ENCODE measurements around the gene NMNAT2.

NMNAT2 gene

GRCh38 chr1:183443466-183443865 is 25.3 kb upstream of the NMNAT2 start:
- H3K4me3 ChIP-seq (ENCODE audit: low read length in 2 of 2): no peak overlapping the region
- DNase-seq (ENCODE audit: low spot score): no peak
- H3K14ac ChIP-seq (ENCODE audit: low read length): no peak overlapping the region
- no peak overlapping the region for H3K4me2 ChIP-seq (ENCODE audit: insufficient read depth, low read length, poor library complexity, severe bottlenecking)
- H2BK15ac ChIP-seq (ENCODE audit: low read length): no peak overlapping the region
- no peak overlapping the region for H2AK5ac ChIP-seq (ENCODE audit: low read depth, low read length)
- WGBS, 2 donors (ENCODE audit: extremely low coverage in 2 of 2, insufficient read length in 2 of 2, insufficient replicate concordance in 1 of 2): no CpG with 5 or more reads among the region's 1 CpG
- no peak overlapping the region for H4K8ac ChIP-seq (ENCODE audit: low read depth, low read length)
- no peak overlapping the region for H2BK5ac ChIP-seq (ENCODE audit: low read length)
- H4K91ac ChIP-seq (ENCODE audit: low read depth, low read length, poor library complexity): no peak overlapping the region
- no peak overlapping the region for H3K23ac ChIP-seq (ENCODE audit: low read depth, low read length, poor library complexity)
- H2BK12ac ChIP-seq (ENCODE audit: low read length): no peak overlapping the region
- H3K79me1 ChIP-seq (ENCODE audit: low read depth, low read length): peaks cover 2% of the 10 kb centered on the region
- no peaks in the 10 kb centered on the region for H3K9me3 ChIP-seq (replicated peaks in 1 of 2; ENCODE audit: control insufficient read depth in 2 of 2, insufficient read depth in 1 of 2, low read depth in 1 of 2, low read length in 2 of 2)
- H3K27me3 ChIP-seq (ENCODE audit: control insufficient read depth in 3 of 3, insufficient read depth in 3 of 3, low read depth in 1 of 3, low read length in 3 of 3): no peaks in the 10 kb centered on the region
- peaks cover 0 to 9% of the 10 kb centered on the region in 2 donors for H3K4me1 ChIP-seq (ENCODE audit: control insufficient read depth in 2 of 2, insufficient read depth in 1 of 2, low read depth in 1 of 2, low read length in 2 of 2)
- H3K4ac ChIP-seq (ENCODE audit: low read length): no peak overlapping the region
- H3K36me3 ChIP-seq (replicated peaks in 1 of 2; ENCODE audit: control insufficient read depth in 2 of 2, insufficient read depth in 2 of 2, low read length in 2 of 2): no peaks in the 10 kb centered on the region
- no peak overlapping the region for H3K9ac ChIP-seq (ENCODE audit: low read depth, low read length, poor library complexity)
- H3K27ac ChIP-seq (replicated peaks; ENCODE audit: low read length): no peak overlapping the region
- H2BK120ac ChIP-seq (ENCODE audit: low read depth, low read length): no peak overlapping the region
- no peak overlapping the region for H3K18ac ChIP-seq (ENCODE audit: low read length)
- no peak overlapping the region for H2AFZ ChIP-seq (ENCODE audit: low read length)

- no CpG with 5 or more reads among the region's 2 CpGs for WGBS, 2 donors (ENCODE audit: extremely low coverage in 2 of 2, insufficient read length in 2 of 2, insufficient replicate concordance in 1 of 2)
- no peak overlapping the region for H3K27ac ChIP-seq (replicated peaks; ENCODE audit: low read length)
- no peak overlapping the region for H3K23ac ChIP-seq (ENCODE audit: low read depth, low read length, poor library complexity)
Observed at GRCh38 chr1:183443011-183443410, 24.8 kb upstream of the NMNAT2 start.

GRCh38 chr1:183438060-183438459 is 19.9 kb upstream of the NMNAT2 start:
- WGBS, 2 donors (ENCODE audit: extremely low coverage in 2 of 2, insufficient read length in 2 of 2, insufficient replicate concordance in 1 of 2): no CpG with 5 or more reads among the region's 2 CpGs
- H2BK5ac ChIP-seq (ENCODE audit: low read length): no peak overlapping the region
- no peaks in the 10 kb centered on the region for H3K9me3 ChIP-seq (replicated peaks in 1 of 2; ENCODE audit: control insufficient read depth in 2 of 2, insufficient read depth in 1 of 2, low read depth in 1 of 2, low read length in 2 of 2)
- no peak overlapping the region for H2AFZ ChIP-seq (ENCODE audit: low read length)
- H3K27me3 ChIP-seq (ENCODE audit: control insufficient read depth in 3 of 3, insufficient read depth in 3 of 3, low read depth in 1 of 3, low read length in 3 of 3): no peaks in the 10 kb centered on the region
- no peak overlapping the region for H2AK5ac ChIP-seq (ENCODE audit: low read depth, low read length)
- no peak for DNase-seq (ENCODE audit: low spot score)
- peaks cover 2 to 5% of the 10 kb centered on the region in 2 donors for H3K4me1 ChIP-seq (ENCODE audit: control insufficient read depth in 2 of 2, insufficient read depth in 1 of 2, low read depth in 1 of 2, low read length in 2 of 2)
- no peak overlapping the region for H3K27ac ChIP-seq (replicated peaks; ENCODE audit: low read length)
- H3K4ac ChIP-seq (ENCODE audit: low read length): no peak overlapping the region
- no peak overlapping the region for H3K14ac ChIP-seq (ENCODE audit: low read length)
- no peak overlapping the region for H4K8ac ChIP-seq (ENCODE audit: low read depth, low read length)
- H2BK15ac ChIP-seq (ENCODE audit: low read length): no peak overlapping the region
- no peak overlapping the region for H2BK120ac ChIP-seq (ENCODE audit: low read depth, low read length)
- no peak overlapping the region for H4K91ac ChIP-seq (ENCODE audit: low read depth, low read length, poor library complexity)
- H3K79me1 ChIP-seq (ENCODE audit: low read depth, low read length): no peaks in the 10 kb centered on the region
- H3K4me2 ChIP-seq (ENCODE audit: insufficient read depth, low read length, poor library complexity, severe bottlenecking): no peak overlapping the region
- no peaks in the 10 kb centered on the region for H3K36me3 ChIP-seq (replicated peaks in 1 of 2; ENCODE audit: control insufficient read depth in 2 of 2, insufficient read depth in 2 of 2, low read length in 2 of 2)
- H3K23ac ChIP-seq (ENCODE audit: low read depth, low read length, poor library complexity): no peak overlapping the region
- H3K4me3 ChIP-seq (ENCODE audit: low read length in 2 of 2): no peak overlapping the region
- H3K9ac ChIP-seq (ENCODE audit: low read depth, low read length, poor library complexity): no peak overlapping the region
- H2BK12ac ChIP-seq (ENCODE audit: low read length): no peak overlapping the region
- no peak overlapping the region for H3K18ac ChIP-seq (ENCODE audit: low read length)

More at GRCh38 chr1:183443011-183443410, 24.8 kb upstream of the NMNAT2 start:
- Histone ChIP-seq H2BK12ac (ENCODE audit: low read length) (no peak overlapping the region), H4K91ac (ENCODE audit: low read depth, low read length, poor library complexity) (no peak overlapping the region), H3K4me1 (ENCODE audit: control insufficient read depth in 2 of 2, insufficient read depth in 1 of 2, low read depth in 1 of 2, low read length in 2 of 2) (peaks cover 0 to 9% of the 10 kb centered on the region in 2 donors), H4K8ac (ENCODE audit: low read depth, low read length) (no peak overlapping the region), H2BK5ac (ENCODE audit: low read length) (no peak overlapping the region), H3K79me1 (ENCODE audit: low read depth, low read length) (no peaks in the 10 kb centered on the region), H3K4me2 (ENCODE audit: insufficient read depth, low read length, poor library complexity, severe bottlenecking) (no peak overlapping the region), H2BK15ac (ENCODE audit: low read length) (no peak overlapping the region), H3K18ac (ENCODE audit: low read length) (no peak overlapping the region), H3K9ac (ENCODE audit: low read depth, low read length, poor library complexity) (no peak overlapping the region), H3K4ac (ENCODE audit: low read length) (no peak overlapping the region), H3K36me3 (replicated peaks in 1 of 2; ENCODE audit: control insufficient read depth in 2 of 2, insufficient read depth in 2 of 2, low read length in 2 of 2) (no peaks in the 10 kb centered on the region), H3K27me3 (ENCODE audit: control insufficient read depth in 3 of 3, insufficient read depth in 3 of 3, low read depth in 1 of 3, low read length in 3 of 3) (no peaks in the 10 kb centered on the region), H3K4me3 (ENCODE audit: low read length in 2 of 2) (no peak overlapping the region), H3K14ac (ENCODE audit: low read length) (no peak overlapping the region), H3K9me3 (replicated peaks in 1 of 2; ENCODE audit: control insufficient read depth in 2 of 2, insufficient read depth in 1 of 2, low read depth in 1 of 2, low read length in 2 of 2) (no peaks in the 10 kb centered on the region), H2AFZ (ENCODE audit: low read length) (no peak overlapping the region), H2BK120ac (ENCODE audit: low read depth, low read length) (no peak overlapping the region), H2AK5ac (ENCODE audit: low read depth, low read length) (no peak overlapping the region)
- DNase-seq (ENCODE audit: low spot score): no peak

- no peak overlapping the region for H3K4me2 ChIP-seq (ENCODE audit: insufficient read depth, low read length, poor library complexity, severe bottlenecking)
- H3K9me3 ChIP-seq (replicated peaks in 1 of 2; ENCODE audit: control insufficient read depth in 2 of 2, insufficient read depth in 1 of 2, low read depth in 1 of 2, low read length in 2 of 2): no peaks in the 10 kb centered on the region
- H3K9ac ChIP-seq (ENCODE audit: low read depth, low read length, poor library complexity): no peak overlapping the region
- no peak overlapping the region for H3K23ac ChIP-seq (ENCODE audit: low read depth, low read length, poor library complexity)
- no peaks in the 10 kb centered on the region for H3K36me3 ChIP-seq (replicated peaks in 1 of 2; ENCODE audit: control insufficient read depth in 2 of 2, insufficient read depth in 2 of 2, low read length in 2 of 2)
- no peak overlapping the region for H3K27ac ChIP-seq (replicated peaks; ENCODE audit: low read length)
- H4K91ac ChIP-seq (ENCODE audit: low read depth, low read length, poor library complexity): no peak overlapping the region
- H2AK5ac ChIP-seq (ENCODE audit: low read depth, low read length): no peak overlapping the region
- H3K27me3 ChIP-seq (ENCODE audit: control insufficient read depth in 3 of 3, insufficient read depth in 3 of 3, low read depth in 1 of 3, low read length in 3 of 3): no peaks in the 10 kb centered on the region
- H3K4ac ChIP-seq (ENCODE audit: low read length): no peak overlapping the region
- H3K4me3 ChIP-seq (ENCODE audit: low read length in 2 of 2): no peak overlapping the region
- no peak overlapping the region for H2BK5ac ChIP-seq (ENCODE audit: low read length)
- H3K14ac ChIP-seq (ENCODE audit: low read length): no peak overlapping the region
- no peak overlapping the region for H2AFZ ChIP-seq (ENCODE audit: low read length)
- H3K79me1 ChIP-seq (ENCODE audit: low read depth, low read length): no peaks in the 10 kb centered on the region
- H3K18ac ChIP-seq (ENCODE audit: low read length): no peak overlapping the region
- no peak overlapping the region for H2BK120ac ChIP-seq (ENCODE audit: low read depth, low read length)
- H2BK12ac ChIP-seq (ENCODE audit: low read length): no peak overlapping the region
- no peak overlapping the region for H4K8ac ChIP-seq (ENCODE audit: low read depth, low read length)
- peaks cover 0 to 2% of the 10 kb centered on the region in 2 donors for H3K4me1 ChIP-seq (ENCODE audit: control insufficient read depth in 2 of 2, insufficient read depth in 1 of 2, low read depth in 1 of 2, low read length in 2 of 2)
- H2BK15ac ChIP-seq (ENCODE audit: low read length): no peak overlapping the region
- WGBS, 2 donors (ENCODE audit: extremely low coverage in 2 of 2, insufficient read length in 2 of 2, insufficient replicate concordance in 1 of 2): no CpG with 5 or more reads among the region's 2 CpGs
- no peak for DNase-seq (ENCODE audit: low spot score)
Observed at GRCh38 chr1:183435497-183435896, 17.3 kb upstream of the NMNAT2 start.
